Effector CD8-positive, alpha-beta T cell (primary cell): ENCODE data around the gene SRXN1.

Source experiments
- DNase-seq: peaks from one replicate; lab custom pipeline; 2025; lab: John Stamatoyannopoulos, UW

Gene SRXN1

DNA sequence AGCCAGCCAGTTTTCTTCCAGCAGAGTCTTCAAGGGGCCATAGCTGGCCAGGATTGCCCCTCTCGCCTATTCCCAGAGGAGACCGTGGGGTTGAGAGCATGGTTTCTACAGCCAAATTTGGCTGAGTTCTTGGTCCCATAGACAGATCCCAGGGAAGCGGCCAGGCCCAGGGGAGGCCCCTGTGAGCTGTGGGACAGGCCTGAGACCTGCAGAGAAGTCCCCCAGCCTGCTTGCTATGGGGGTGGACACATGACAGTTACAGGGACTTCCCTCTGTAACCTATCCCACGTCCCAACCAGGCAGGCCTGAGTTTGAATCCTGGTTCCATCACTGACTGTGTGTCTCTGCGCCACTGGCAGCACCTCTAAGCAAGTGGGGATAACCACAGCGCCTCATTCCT, 45.5 kb downstream of the SRXN1 start:
- DNase-seq, result no peak

DNA sequence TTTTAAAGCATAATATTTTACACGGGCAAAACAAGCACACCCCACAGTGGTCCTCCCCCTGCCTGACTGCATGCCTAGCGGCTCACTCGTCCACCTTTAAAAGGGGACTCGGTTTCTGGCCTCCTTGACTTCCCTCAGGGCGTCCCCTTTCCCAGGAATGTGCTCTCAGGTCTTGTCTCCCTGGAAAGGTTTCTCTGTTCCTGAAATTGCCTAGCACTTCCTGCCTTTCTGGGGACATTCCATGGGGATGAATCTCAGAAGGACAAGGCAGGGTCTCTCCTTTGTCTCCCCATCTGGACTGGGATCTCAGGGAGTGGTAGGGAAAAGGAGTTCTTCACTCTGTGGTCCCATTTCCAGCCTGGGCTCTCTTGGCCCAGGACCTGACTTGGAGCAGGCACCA, 47.8 kb downstream of the SRXN1 start:
- DNase-seq, result no peak

GRCh38 chr20:603116-603640, 49.8 kb downstream of the SRXN1 start:
- DNase-seq, result no peak

GRCh38 chr20:602111-602970, 50.7 kb downstream of the SRXN1 start:
- no peak for DNase-seq

- no peak for DNase-seq
These were observed 52.3 kb downstream of the SRXN1 start for GRCh38 chr20:600736-601135.

GRCh38 chr20:600141-600540, 52.9 kb downstream of the SRXN1 start:
- DNase-seq, result no peak

DNA sequence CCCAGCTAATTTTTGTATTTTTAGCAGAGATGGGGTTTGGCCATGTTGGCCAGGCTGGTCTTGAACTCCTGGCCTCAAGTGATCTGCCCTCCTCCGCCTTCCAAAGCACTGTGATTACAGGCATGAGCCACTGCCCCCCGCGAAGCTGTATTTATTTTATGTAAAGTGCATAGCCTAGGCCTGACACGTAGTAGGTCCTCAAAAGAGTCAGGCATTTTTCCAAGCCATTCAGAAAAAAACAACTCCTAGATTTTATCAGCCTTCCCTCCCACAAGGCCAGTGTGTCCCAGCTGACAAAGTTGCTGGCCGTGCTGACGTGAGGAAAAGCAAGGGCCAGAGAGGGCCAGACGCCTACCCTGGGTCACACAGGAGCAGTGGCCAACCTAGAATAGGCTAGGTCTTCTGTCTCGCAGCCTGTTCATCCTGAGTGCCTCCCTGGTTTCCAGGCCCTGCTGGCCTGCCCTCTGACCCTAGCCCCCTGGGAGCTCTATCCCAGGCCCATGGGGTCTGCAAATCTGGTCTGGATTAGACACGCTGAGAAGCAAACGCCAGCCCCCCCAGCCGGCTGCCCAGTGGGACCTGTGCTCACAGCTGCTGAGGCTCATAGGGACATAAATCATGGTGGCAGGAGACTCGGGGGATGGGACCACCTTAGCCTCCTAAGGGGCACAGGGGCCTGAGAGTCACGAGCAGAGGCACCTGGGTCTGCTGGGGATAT, 54.7 kb downstream of the SRXN1 start:
- no peak for DNase-seq

DNA sequence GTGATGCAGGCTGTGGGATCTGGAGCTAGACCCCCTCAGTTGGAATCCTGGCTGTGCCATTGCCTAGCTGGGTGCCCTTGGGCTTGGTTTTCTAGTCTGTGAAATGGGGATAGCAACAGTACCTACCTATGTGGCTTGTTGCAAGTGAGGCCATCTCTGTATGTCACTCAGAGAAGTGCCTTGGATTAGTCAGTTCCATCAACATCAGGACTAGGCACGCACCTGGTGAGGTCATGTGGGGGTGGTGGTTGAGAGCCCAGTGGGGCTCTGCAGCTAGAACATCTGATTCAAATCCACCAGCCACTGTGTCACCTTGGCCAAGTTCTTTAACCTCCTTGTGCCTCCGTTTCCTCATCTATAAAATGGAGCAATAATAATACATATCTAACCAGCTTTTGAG, 55.4 kb downstream of the SRXN1 start:
- no peak for DNase-seq
